GM19193 (cell line): ENCODE measurements around the gene SOHLH1.

ENCODE experiments used
- POLR2A ChIP-seq: IDR thresholded peaks from 4 replicates; pipeline ENCODE4 v1.6.1; 2011; ENCODE audit not compliant: insufficient read depth, insufficient read length; ENCODE audit errors: extremely low read depth

SOHLH1 gene

GRCh38 chr9:135700525-135700924 lies 1.2 kb upstream of the SOHLH1 start:
- TF ChIP-seq POLR2A, result no peak

GRCh38 chr9:135698767-135699166 lies 514 bp downstream of the SOHLH1 start:
- no peak for TF ChIP-seq POLR2A

GRCh38 chr9:135698236-135698635 lies 1.0 kb downstream of the SOHLH1 start:
- no peak for TF ChIP-seq POLR2A

- no peak for TF ChIP-seq POLR2A
Measured at GRCh38 chr9:135697226-135697625, 2.1 kb downstream of the SOHLH1 start.

GRCh38 chr9:135696446-135696845 lies 2.8 kb downstream of the SOHLH1 start:
- no peak for TF ChIP-seq POLR2A

- no peak for TF ChIP-seq POLR2A
Measured at GRCh38 chr9:135695642-135696041, 3.6 kb downstream of the SOHLH1 start.

GRCh38 chr9:135695036-135695435 lies 4.2 kb downstream of the SOHLH1 start:
- no peak for TF ChIP-seq POLR2A

GRCh38 chr9:135694414-135694813 lies 4.9 kb downstream of the SOHLH1 start:
- no peak for TF ChIP-seq POLR2A

- no peak for TF ChIP-seq POLR2A
Measured at GRCh38 chr9:135693771-135694170, 5.5 kb downstream of the SOHLH1 start.

GRCh38 chr9:135693265-135693664 lies 6.0 kb downstream of the SOHLH1 start:
- no peak for TF ChIP-seq POLR2A

GRCh38 chr9:135692410-135692809 lies 6.9 kb downstream of the SOHLH1 start:
- no peak for TF ChIP-seq POLR2A

- TF ChIP-seq POLR2A, result no peak
Measured at GRCh38 chr9:135690836-135691570, 8.3 kb downstream of the SOHLH1 start.

- TF ChIP-seq POLR2A, result no peak
Measured at GRCh38 chr9:135689011-135689410, 10.3 kb downstream of the SOHLH1 start.

GRCh38 chr9:135687216-135687615 lies 12.1 kb downstream of the SOHLH1 start:
- TF ChIP-seq POLR2A, result no peak

- no peak for TF ChIP-seq POLR2A
Measured at GRCh38 chr9:135684691-135685090, 14.6 kb downstream of the SOHLH1 start.

- no peak for TF ChIP-seq POLR2A
Measured at GRCh38 chr9:135683401-135684034, 15.8 kb downstream of the SOHLH1 start.
